Kidney (tissue), 14 donors: ENCODE data around the gene AKIP1. TPM values are rescaled to one million over a fixed set of nuclear protein-coding genes. Genes with fewer than 3 reads are reported as not detected.

Experiments
- DNase-seq, 5 donors: peaks; one replicate each; pipeline ENCODE4 v3.0.0-alpha.2; 2013 to 2020
- FAIRE-seq: peaks from 2 replicates; lab custom pipeline; 2012; peaks lifted over from hg19 to GRCh38; lab: Jason Lieb, UNC
- H3K27ac ChIP-seq, 2 donors: one replicate each; pipeline ENCODE4 v1.7.0; 2013; ENCODE audit warnings: low read depth in 2 of 2, low read length in 2 of 2, inconsistent platforms in 1 of 2
- H3K27me3 ChIP-seq: one replicate; pipeline ENCODE4 v1.7.1; 2013; ENCODE audit warnings: low read length, inconsistent platforms; ENCODE audit not compliant: control insufficient read depth, insufficient read depth
- H3K36me3 ChIP-seq, 3 donors: one replicate each; pipeline versions ENCODE4 v1.7.0 to v1.7.1; 2013; ENCODE audit warnings: low read length in 3 of 3, control low read depth in 1 of 3, inconsistent platforms in 1 of 3; ENCODE audit not compliant: insufficient read depth in 3 of 3, control insufficient read depth in 2 of 3
- H3K4me1 ChIP-seq, 3 donors: one replicate each; pipeline versions ENCODE4 v1.7.0 to v1.7.1; 2013; ENCODE audit warnings: low read length in 3 of 3, inconsistent platforms in 1 of 3, low read depth in 1 of 3; ENCODE audit not compliant: control insufficient read depth in 2 of 3, insufficient read depth in 2 of 3
- H3K4me3 ChIP-seq, 3 donors: one replicate each; pipeline versions ENCODE4 v1.7.0 to v1.8.1; 2013; ENCODE audit warnings: low read length in 3 of 3, control low read depth in 1 of 3, inconsistent platforms in 1 of 3
- H3K9ac ChIP-seq, 3 donors: one replicate each; pipeline versions ENCODE4 v1.7.0 to v1.7.1; 2013; ENCODE audit warnings: low read length in 3 of 3, control low read depth in 1 of 3, inconsistent platforms in 1 of 3
- H3K9me3 ChIP-seq, 3 donors: one replicate each; pipeline versions ENCODE4 v1.7.0 to v1.7.1; 2013; ENCODE audit warnings: low read length in 3 of 3, control low read depth in 1 of 3, inconsistent platforms in 1 of 3; ENCODE audit not compliant: control insufficient read depth in 2 of 3, insufficient read depth in 1 of 3
- intact Hi-C: fragments of 100-400 bp; cut with DNase I; formaldehyde crosslinking; loops from one replicate; pipeline ENCODE4 v1.11.1; 2022
- polyA plus RNA-seq: library from polyadenylated mRNA; stranded (reverse); fragments of 350-450 nt; fragmentation: Illumina TruSeq; extraction: RNeasy Lipid Tissue Mini Kit (QIAGEN cat#74804); gene quantifications from one replicate; pipeline ENCODE4 v1.2.3, GENCODE V29; 2014; ENCODE audit warnings: low read depth, low replicate concordance; ENCODE audit not compliant: insufficient read depth
- total RNA-seq: library from RNA; stranded (reverse); fragmentation: NEBNext Ultra II Directional; extraction: Animal tissue kit (Norgen Biotek cat#: 25700); gene quantifications from one replicate; pipeline ENCODE4 v1.2.1, GENCODE V29; 2021
- TF ChIP-seq, protein P1 (sequence below): IDR thresholded peaks from 3 replicates; pipeline ENCODE4 v1.5.1; 2012; ENCODE audit warnings: mild to moderate bottlenecking, moderate library complexity, borderline replicate concordance; ENCODE audit not compliant: insufficient read depth; ENCODE audit errors: extremely low read depth
- donor health status: control.
- donor health status: control.
- donor health status: control.
- donor health status: control.
- donor health status: control.
- donor health status: DM: yes; HTN: yes; CAD: no.
- donor health status: Normal renal cell carcinoma (clear cell type).

The AKIP1 gene
- total and polyA plus RNA-seq, 2 donors from 2014 or later, result 23.7 to 27.3 TPM

- Histone ChIP-seq H3K4me3 (no peak overlapping the region), H3K36me3 (no peaks in the 10 kb centered on the region), H3K27ac (no peak overlapping the region), H3K9me3 (peaks cover 0 to 7% (median 6%) of the 10 kb centered on the region in 3 donors), H3K4me1 (no peaks in the 10 kb centered on the region), H3K27me3 (no peaks in the 10 kb centered on the region), H3K9ac (no peak overlapping the region)
- intact Hi-C loops, result no loop called here
- DNase-seq, result no peak
- no peak for FAIRE-seq
- TF ChIP-seq, protein P1, sequence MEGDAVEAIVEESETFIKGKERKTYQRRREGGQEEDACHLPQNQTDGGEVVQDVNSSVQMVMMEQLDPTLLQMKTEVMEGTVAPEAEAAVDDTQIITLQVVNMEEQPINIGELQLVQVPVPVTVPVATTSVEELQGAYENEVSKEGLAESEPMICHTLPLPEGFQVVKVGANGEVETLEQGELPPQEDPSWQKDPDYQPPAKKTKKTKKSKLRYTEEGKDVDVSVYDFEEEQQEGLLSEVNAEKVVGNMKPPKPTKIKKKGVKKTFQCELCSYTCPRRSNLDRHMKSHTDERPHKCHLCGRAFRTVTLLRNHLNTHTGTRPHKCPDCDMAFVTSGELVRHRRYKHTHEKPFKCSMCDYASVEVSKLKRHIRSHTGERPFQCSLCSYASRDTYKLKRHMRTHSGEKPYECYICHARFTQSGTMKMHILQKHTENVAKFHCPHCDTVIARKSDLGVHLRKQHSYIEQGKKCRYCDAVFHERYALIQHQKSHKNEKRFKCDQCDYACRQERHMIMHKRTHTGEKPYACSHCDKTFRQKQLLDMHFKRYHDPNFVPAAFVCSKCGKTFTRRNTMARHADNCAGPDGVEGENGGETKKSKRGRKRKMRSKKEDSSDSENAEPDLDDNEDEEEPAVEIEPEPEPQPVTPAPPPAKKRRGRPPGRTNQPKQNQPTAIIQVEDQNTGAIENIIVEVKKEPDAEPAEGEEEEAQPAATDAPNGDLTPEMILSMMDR, result no peak
Observed at GRCh38 chr11:8899119-8899753, 11.8 kb upstream of the AKIP1 start.

DNA sequence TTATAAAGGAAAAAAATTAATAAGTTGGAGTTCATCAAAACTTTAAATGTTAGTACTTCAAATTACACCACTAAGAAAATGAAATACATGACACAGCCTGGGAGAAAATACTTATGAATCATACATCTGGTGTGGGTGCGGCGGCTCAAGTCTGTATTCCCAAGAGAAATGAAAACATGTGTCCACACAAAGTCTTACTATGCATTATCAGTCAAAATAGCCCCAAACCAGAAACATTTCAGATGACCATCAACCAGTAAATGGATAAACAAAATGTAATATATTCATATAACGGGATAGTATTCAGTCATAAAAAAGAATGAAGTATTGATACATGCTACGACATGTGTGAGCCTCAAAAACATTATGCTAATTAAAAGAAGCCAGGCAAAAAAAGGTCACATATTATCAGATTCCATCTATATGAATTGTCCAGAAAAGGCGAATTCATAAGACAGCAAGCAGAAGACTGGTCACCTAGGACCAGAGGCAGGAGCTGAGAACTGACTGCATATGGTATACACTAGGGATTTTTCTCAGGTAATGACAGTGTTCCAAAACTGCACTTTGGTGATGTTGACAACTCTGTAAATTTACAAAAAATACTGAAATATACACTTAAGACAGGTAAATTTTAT lies 5.3 kb upstream of the AKIP1 start:
- Histone ChIP-seq H3K27ac (no peak overlapping the region), H3K4me3 (no peak overlapping the region), H3K27me3 (no peaks in the 10 kb centered on the region), H3K9me3 (no peaks in the 10 kb centered on the region), H3K9ac (no peak overlapping the region), H3K4me1 (no peaks in the 10 kb centered on the region), H3K36me3 (no peaks in the 10 kb centered on the region)
- intact Hi-C loops, result no loop called here
- no peak for DNase-seq
- no peak for FAIRE-seq
- TF ChIP-seq, protein P1, result no peak

- Histone ChIP-seq H3K4me1 (peaks cover 0 to under 1% (median 0%) of the 10 kb centered on the region in 3 donors), H3K4me3 (no peak overlapping the region), H3K9me3 (no peaks in the 10 kb centered on the region), H3K9ac (no peak overlapping the region), H3K27ac (no peak overlapping the region), H3K27me3 (no peaks in the 10 kb centered on the region), H3K36me3 (no peaks in the 10 kb centered on the region)
- DNase-seq (no peak), FAIRE-seq (no peak)
- TF ChIP-seq, protein P1, result no peak
- intact Hi-C loops, result no loop called here
Observed at GRCh38 chr11:8907116-8907515, 3.9 kb upstream of the AKIP1 start.
